Pancreas (tissue), 10 donors: ENCODE results near the gene CDKL2. TPM values are rescaled to one million over a fixed set of nuclear protein-coding genes. Genes with fewer than 3 reads are reported as not detected.

ENCODE experiments used
- ATAC-seq, 4 donors: fragments of 200-7000 bp; cut with Tn5 transposase; one replicate each; pipeline versions ENCODE4 v1.8.0 to v1.9.1; 2020; ENCODE audit warnings: mild to moderate bottlenecking in 4 of 4, moderate library complexity in 4 of 4
- DNase-seq, 6 donors: peaks; one replicate each; pipeline ENCODE4 v3.0.0-alpha.2; 2020
- FAIRE-seq: peaks from 2 replicates; lab custom pipeline; 2012; peaks lifted over from hg19 to GRCh38; lab: Jason Lieb, UNC
- H3K27ac ChIP-seq, 4 donors: fragments of 200-600 bp; sonication (generic); 1 replicate in 3 of 4; 2 replicates in 1 of 4; pipeline versions ENCODE4 v1.5.0 to v1.8.0; 2020
- H3K27me3 ChIP-seq, 4 donors: fragments of 200-600 bp; one replicate each; pipeline ENCODE4 v1.8.0; 2021
- H3K36me3 ChIP-seq, 3 donors: fragments of 200-600 bp; sonication (generic) in 1 of 3; one replicate each; pipeline versions ENCODE4 v1.5.0 to v1.8.0; 2020 to 2021
- H3K4me1 ChIP-seq, 3 donors: fragments of 200-600 bp; one replicate each; pipeline ENCODE4 v1.8.0; 2021
- H3K4me3 ChIP-seq, 4 donors: fragments of 200-600 bp; sonication (generic) in 2 of 4; one replicate each; pipeline versions ENCODE4 v1.5.0 to v1.8.0; 2020 to 2021
- H3K9me3 ChIP-seq, 4 donors: fragments of 200-600 bp; one replicate each; pipeline ENCODE4 v1.8.0; 2021
- CTCF ChIP-seq, 4 donors: fragments of 200-600 bp; sonication (generic) in 3 of 4; IDR thresholded peaks; one replicate each; pipeline versions ENCODE4 v1.5.0 to v1.8.0; 2021; ENCODE audit warnings: antibody characterized with exemption in 4 of 4
- WGBS, 2 donors: extraction: QIAGEN DNeasy Blood & Tissue Kit; methylation state at CpG; one replicate each; pipeline ENCODE4 v1.1.7; 2013; 5-methylcytosine and 5-hydroxymethylcytosine counted together
- intact Hi-C, 3 donors: fragments of 100-400 bp; cut with DNase I; formaldehyde crosslinking; loops; one replicate each; pipeline versions ENCODE4 v1.11.1 to v1.14.2; 2022
- polyA plus RNA-seq, 2 donors: library from polyadenylated mRNA; stranded (reverse); fragments of 200-250 nt; gene quantifications; one replicate each; pipeline ENCODE4 v1.2.3, GENCODE V29; 2013
- total RNA-seq, 6 donors: library from RNA; stranded (reverse); fragmentation: NEBNext Ultra II Directional in 4 of 6; extraction: Animal tissue kit (Norgen Biotek cat#: 25700) in 4 of 6; gene quantifications; one replicate each; pipeline versions ENCODE4 v1.2.1 to v1.2.4, GENCODE V29; 2021 to 2023
- donor health status: healthy with polysubstance abuse.
- donor health status: DM: no; HTN: no; CAD: no; lungs with moderate emphysema.
- donor health status: DM: no; HTN: no; CAD: no.
- donor health status: control.
- donor health status: control.
- donor health status: Bipolar disorder and iron deficiency.
- donor health status: DM: yes; HTN: yes; CAD: no.
- donor health status: DM: no; HTN: no; CAD: no.
- donor health status: DM: no; HTN: no; CAD: no.
- donor health status: DM: yes; HTN: yes; CAD: no.

CDKL2 gene
- total and polyA plus RNA-seq, 8 donors, result 0.15 to 1.0 (median 0.55) TPM

DNA sequence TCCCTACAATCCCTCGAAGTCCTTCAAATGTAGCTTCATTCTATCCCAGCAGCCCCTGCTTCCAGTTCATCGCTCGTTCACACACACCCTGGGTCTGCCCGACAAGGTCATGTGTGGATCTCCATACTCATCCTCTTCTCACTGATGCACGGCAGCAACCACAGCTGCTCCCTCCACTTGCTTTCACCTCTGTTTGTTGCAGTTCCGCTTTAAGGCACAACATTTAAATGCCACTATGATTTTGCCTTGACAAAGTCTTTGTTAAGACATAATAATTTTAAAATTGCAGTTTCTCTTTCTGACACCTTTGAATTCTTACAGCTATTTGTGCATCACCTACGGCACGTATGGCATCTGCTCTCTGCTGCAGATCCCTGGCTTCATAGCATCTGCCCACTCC is 72.6 kb downstream of the CDKL2 start:
- ATAC-seq, result no peak
- 77 to 81% methylated on average over 8 of the region's 8 CpGs for WGBS, 2 donors
- no peak for TF ChIP-seq CTCF (IDR thresholded peaks at IDR 0.05)
- Histone ChIP-seq H3K4me1 (no peaks in the 10 kb centered on the region), H3K27me3 (no peaks in the 10 kb centered on the region), H3K36me3 (no peaks in the 10 kb centered on the region), H3K27ac (no peak overlapping the region), H3K9me3 (no peaks in the 10 kb centered on the region), H3K4me3 (no peak overlapping the region)
- no peak for FAIRE-seq
- DNase-seq, result no peak
- intact Hi-C loops, result no loop called here

- intact Hi-C loops, result no loop called here
- DNase-seq (no peak), FAIRE-seq (no peak), ATAC-seq (no peak)
- Histone ChIP-seq H3K27me3 (no peaks in the 10 kb centered on the region), H3K4me3 (no peak within 1 kb of the TSS), H3K27ac (no peak within 1 kb of the TSS), H3K36me3 (no peaks in the 10 kb centered on the region), H3K4me1 (no peaks in the 10 kb centered on the region), H3K9me3 (no peaks in the 10 kb centered on the region)
- WGBS, 2 donors, result 53 to 56% methylated on average over 9 of the region's 9 CpGs
- TF ChIP-seq CTCF (IDR thresholded peaks at IDR 0.05), result no peak
Observed at GRCh38 chr4:75555294-75556164, 74.8 kb downstream of the CDKL2 start, which contains the start of gene ODAPH. ODAPH (plus strand) TSS chr4:75556066; CDS start chr4:75556083, 17 bp downstream.

DNA sequence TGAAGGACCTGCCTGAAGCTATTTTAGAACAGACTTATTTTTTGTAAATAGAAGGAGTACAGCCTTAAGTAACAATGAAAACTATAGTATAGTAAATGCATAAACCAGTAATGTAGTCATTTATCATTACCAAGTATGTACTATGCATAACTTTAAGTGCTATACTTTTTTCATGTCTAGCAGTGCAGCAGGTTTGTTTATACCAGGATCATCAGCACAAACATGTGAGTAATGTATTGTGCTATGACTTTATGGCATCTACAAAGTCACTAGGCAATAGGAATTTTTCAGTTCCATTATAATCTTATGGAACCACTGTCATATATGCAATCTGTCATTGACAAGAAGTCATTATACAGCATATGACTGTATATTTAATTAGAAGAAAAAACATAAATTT is 77.9 kb downstream of the CDKL2 start:
- Histone ChIP-seq H3K4me1 (no peaks in the 10 kb centered on the region), H3K9me3 (no peaks in the 10 kb centered on the region), H3K4me3 (no peak overlapping the region), H3K36me3 (no peaks in the 10 kb centered on the region), H3K27me3 (no peaks in the 10 kb centered on the region), H3K27ac (no peak overlapping the region)
- ATAC-seq (no peak), FAIRE-seq (no peak), DNase-seq (no peak)
- intact Hi-C loops, result no loop called here
- TF ChIP-seq CTCF (IDR thresholded peaks at IDR 0.05), result no peak

GRCh38 chr4:75549019-75549418 is 81.3 kb downstream of the CDKL2 start:
- H3K4me1 ChIP-seq, result no peaks in the 10 kb centered on the region
- H3K27ac ChIP-seq, result no peak overlapping the region
- no peaks in the 10 kb centered on the region for H3K9me3 ChIP-seq
- 91 to 92% methylated on average over 2 of the region's 2 CpGs for WGBS, 2 donors
- no peaks in the 10 kb centered on the region for H3K27me3 ChIP-seq
- H3K4me3 ChIP-seq, result no peak overlapping the region
- intact Hi-C loops, result no loop called here
- no peak for DNase-seq
- TF ChIP-seq CTCF (IDR thresholded peaks at IDR 0.05), result no peak
- no peak for ATAC-seq
- H3K36me3 ChIP-seq, result no peaks in the 10 kb centered on the region
- FAIRE-seq, result no peak
